Embryonic facial prominence (tissue), 1 donor: ENCODE data around the gene MYRFL.

Experiments used
- DNase-seq: peaks from one replicate; pipeline ENCODE4 v3.0.0-alpha.2; 2016; ENCODE audit errors: extremely low spot score

MYRFL gene

DNA sequence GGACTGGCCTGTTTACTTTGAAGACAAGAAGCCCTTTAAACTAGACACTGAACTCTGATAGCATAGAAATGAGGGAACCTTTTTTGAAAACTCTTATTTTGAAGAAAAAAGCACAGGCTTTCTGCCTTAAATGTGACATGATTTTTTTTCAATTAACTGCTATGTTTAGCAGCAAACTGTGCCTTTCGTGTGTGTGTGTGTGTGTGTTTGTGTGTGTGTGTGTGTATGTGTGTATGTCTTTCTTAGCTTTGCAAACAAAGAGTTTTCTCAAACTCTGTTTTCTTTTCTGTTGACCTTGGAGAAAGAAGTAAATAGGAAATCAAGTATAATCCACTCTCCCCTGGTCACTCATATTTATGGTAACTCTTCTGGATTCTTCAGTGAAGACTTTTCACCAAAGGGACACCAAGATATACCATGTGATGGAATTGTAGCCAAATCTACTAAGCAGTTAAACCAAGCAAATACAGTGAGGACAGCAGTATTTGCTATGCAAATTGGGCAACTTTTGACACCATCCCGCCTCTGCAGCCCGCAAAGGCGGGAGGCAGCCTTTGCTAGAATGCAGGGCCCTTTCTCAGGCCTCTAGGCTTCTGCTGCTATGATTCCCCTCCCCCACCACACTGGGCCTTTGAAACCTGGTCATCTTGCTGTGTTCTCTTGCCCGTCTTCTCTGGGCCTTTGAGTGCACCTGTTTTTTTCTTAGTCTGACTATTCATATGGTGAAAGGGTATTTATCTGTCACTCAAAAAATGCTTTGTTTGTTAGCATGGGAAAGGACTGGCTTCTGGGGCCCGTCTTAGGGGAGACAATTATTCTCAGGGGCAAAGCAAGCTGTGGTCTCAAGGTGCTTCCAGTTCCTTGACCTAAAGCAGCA is 107.9 kb downstream of the MYRFL start:
- no peak for DNase-seq

DNA sequence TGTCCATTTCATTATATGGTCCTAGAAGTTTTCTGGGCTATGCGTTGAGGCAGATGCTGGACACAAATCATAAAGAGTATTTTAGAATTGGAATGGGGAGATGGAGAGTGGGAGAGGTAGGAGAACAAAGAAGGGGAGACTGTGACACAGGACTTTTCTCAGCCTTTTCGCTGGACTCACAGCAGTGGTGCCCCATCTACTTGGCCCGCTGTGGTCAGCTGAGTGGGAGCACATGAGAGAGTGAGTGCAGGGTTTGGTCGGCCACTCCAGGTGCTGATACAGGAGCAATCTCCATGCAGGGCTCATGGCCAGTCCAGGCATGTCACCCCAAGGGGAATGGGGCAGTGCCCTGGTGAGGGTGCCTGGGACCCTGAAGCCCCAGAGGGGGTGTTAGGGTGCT is 109.0 kb downstream of the MYRFL start:
- no peak for DNase-seq

- DNase-seq, result no peak
These were observed 110.6 kb downstream of the MYRFL start for GRCh38 chr12:69935651-69936100.

DNA sequence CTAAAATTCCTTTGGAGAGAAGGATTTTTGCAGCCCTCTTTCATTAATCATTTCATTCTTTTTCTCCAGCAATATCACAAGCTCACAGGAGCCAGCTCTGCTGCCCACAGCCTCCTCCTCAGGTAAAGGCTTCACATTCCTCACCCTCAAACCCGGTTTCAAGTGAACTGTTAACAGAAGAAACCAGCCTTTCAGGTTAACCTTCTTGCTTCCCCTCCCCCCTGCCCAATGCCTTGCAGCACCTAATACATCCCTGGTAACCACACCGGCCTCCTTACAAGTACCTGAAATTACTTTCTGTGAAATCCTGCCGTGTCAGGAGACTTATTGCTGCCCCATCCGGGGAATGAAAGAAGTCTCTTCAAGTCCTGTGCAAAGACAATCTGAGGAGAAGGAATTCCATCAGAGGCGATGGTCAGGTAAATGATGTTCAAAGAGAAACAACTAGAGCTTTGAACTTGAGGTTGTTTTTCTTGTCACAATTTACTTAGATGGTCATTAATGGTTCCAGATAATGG is 111.2 kb downstream of the MYRFL start:
- DNase-seq, result no peak

DNA sequence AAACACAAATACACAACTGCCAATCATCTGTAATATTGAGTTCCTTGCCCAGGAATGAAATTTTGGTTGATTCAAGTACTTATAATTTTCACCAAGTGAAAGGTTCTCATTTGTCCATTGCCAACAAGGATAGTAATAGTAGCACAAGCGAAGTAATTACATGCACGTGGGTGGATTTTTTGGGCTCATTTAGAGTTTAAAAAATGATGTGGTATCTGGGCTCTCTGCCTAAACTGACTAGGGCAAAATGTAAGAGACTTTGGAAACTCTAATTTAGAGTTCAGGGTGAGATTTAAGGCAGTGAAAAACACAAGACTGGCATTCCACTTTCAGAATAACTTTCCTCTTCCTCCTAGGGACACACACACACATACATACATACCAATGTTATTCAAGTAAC is 111.7 kb downstream of the MYRFL start:
- no peak for DNase-seq

DNA sequence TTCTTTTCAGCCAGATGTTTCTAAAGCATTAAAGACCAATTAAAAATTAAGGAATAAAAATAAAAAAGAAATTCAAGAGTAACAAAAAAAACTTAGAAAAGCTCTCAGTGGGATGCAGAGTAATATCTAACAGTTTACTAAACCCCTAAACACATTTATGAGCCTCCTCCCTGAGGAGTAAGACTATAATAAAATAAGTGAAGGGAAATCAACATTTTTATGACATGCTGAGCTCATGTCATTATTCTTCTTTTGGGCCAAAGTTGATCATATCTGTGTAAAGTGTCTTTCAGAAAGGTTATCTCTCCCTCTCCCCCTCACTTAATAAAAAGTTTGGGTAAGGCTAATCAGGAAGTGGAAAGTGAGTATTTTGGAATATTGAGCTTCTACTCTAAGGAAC is 122.1 kb downstream of the MYRFL start:
- no peak for DNase-seq

DNA sequence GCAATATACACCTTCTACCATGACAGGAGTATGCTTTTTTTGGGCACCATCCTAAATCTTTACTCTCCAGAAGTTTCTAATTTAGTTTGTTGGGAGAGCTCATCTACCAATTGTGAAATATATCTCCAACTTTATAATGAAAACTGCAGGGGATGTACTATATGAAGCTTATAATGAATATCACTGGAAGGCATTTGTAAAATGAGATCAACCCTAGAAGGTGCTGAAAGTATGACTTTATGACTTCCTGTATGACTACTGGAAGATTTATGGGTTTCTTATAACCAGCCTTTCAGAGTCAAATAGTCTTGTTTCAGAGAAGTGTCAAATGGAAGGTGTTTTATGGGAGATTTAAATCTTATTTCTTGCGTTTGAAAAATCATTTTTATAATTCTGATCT is 122.9 kb downstream of the MYRFL start:
- DNase-seq, result no peak

DNA sequence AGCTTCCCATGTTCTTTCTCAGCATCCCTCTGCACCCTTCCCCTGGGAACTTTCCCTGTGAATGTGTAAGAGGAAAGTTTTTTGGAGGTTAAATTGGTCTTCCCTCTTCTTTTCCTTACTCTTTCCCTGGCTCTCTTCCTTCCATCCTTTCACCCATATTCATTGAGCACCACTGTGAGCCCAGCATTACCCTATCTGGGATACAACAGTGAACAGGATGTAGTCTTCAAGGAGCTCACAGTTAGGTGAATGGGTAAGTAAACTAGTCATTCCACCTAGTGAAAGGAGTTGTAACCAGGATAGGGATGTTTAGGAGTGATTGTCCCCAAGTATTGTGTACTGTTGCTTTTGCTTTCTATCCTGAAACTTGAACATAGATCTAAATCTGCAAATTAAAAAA is 123.8 kb downstream of the MYRFL start:
- DNase-seq, result no peak

GRCh38 chr12:69949311-69950002 is 124.4 kb downstream of the MYRFL start:
- no peak for DNase-seq

DNA sequence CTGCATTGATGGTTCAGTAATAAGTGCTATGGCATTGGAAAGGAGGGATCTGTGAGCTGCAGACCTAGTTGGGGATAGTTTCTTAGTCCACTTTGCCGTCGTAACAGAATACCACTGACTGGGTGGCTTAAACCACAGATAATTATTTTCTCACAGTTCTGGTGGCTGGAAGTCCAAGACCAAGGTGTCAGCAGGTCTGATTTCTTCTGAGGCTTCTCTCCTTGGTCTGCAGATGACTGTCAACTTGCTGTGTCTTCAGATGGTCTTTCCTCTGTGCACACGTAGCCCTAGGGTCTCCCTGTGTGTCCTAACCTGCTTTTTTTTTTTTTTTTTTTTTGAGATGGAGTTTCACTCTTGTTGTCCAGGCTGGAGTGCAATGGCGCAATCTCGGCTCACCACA is 126.1 kb downstream of the MYRFL start:
- DNase-seq, result no peak

DNA sequence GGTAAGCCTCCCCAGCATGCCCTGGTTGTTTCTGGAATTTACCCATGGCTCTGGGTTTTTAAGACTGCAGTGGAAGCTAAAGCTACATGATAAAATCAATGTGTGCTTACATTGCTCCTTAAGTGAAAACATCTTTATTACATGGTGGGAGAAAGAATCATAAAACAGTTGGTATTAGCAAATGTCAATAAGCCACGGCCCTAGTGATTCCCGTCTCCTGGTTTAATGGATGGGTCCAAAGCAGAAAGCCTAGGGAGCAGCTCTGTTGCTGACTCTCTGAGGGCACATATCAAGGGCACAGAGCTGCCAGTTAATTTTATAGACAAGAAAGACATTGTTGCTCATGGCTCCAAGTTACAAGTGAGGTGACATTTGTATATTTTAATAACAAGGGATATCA is 127.9 kb downstream of the MYRFL start:
- no peak for DNase-seq

DNA sequence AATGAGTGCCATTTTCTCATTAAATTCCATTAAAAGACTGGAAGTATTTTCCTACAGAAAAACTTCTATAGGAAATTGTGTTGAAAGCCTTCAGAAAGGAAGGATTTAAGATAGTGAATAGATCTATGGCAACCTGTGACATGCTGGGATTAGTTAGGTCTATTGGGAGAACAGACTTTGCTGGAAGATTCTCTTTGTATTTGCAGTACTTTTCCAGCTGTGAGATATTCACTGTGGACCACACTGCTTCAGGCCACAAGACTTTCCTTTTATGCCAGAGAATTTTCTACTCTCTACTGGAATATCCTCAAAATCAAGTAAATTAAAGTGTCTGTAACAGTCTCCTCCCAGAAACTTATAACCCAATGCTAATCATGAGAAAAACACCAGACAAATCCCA is 136.2 kb downstream of the MYRFL start:
- no peak for DNase-seq

DNA sequence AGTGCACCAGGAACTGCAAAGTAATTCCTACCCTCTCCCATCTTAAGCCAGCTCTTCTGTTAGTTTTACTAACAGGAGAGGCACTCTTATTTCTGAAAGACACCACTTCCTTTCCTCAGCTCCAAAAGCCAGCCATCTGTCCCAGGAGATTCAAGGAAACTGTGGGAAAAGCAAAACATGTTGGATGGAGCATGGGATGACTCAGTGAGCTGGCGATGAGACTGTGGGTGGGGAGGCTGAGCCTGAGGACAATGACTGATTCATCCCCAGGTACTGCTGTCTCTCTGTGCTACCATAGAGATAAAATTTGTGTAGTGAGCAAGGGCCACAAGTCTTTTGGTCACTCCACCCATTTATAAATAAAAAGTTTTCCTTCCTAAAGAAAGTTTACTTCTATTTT is 141.4 kb downstream of the MYRFL start:
- no peak for DNase-seq

DNA sequence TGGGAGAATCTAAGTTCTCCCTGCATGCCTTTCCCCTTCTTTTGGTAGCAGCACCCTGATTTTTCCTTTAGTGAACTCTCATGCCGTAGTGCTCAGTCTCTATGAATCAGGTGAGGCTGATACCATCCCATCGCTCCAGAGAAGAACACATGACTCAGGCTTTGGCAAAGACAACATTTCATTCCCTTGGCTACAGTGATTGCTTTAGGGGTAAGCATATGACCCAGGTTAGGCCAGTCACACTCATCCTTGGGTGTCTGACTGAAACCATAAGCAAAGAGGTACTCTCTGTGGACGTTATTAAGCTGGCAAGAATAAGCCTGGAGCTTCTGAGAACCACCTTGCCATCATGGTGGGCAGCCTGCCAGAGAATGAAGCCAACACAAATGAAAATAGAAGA is 141.8 kb downstream of the MYRFL start:
- no peak for DNase-seq

- DNase-seq, result no peak
These were observed 144.0 kb downstream of the MYRFL start for GRCh38 chr12:69969011-69969410.

GRCh38 chr12:69972136-69972535 is 147.1 kb downstream of the MYRFL start:
- DNase-seq, result no peak

DNA sequence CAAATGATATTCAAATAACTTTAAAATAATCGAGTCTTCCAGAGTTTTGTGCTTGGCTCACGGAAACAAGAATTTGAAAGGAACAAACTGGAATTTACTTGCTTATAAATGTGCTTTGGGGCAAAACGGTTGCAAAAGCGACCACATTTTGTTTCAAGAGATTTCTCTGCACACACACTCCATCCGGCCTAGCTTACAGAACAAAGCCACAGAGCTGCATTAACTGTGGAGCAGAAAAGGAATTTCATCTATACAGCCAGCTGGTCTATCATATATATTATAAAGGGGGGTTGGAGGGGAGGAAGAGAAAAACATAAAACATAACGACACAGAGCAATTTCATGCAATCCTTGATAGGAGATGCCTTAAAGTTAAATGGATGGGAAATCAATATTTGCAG is 153.0 kb downstream of the MYRFL start:
- peak; percentile 50 for DNase-seq

GRCh38 chr12:69981881-69982475 is 157.0 kb downstream of the MYRFL start:
- DNase-seq, result peak; percentile 22

DNA sequence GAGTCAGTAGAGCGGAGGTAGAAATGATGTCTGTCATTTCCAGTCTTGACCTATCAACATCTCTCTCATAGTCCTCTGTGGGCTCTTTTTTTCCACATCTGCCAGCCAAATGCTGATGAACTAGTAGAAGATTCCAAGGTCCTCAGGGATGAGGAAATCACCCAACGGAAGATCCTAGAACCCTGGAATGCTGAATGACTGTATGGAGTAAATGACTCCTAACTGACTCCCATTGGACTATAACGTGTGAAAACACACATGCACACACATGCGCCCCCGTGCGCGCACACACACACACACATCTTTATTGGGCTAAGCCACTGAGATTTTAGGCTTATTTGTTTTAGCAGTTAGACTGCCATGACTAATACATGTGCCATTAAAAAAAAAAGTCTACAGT is 159.2 kb downstream of the MYRFL start:
- DNase-seq, result no peak

GRCh38 chr12:69985656-69986055 is 160.6 kb downstream of the MYRFL start:
- DNase-seq, result no peak

DNA sequence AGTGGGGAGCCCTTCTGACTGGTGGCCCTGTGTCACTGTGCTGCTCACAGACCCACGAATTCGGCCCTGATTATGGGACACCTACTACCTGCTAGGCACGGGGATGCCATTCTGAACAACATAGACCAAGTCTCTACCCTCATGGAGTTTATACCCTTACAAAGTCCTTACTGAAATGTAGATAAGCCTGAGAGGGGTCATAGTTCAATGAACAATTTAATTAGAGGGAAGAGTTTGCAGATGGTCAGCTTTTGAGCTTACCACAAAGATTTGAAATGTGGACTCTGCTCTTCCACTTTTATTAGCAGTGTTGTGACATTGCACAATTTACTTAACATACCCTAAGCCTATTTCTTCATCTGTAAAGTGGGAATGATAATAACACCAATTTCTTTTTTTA is 161.1 kb downstream of the MYRFL start:
- DNase-seq, result no peak

DNA sequence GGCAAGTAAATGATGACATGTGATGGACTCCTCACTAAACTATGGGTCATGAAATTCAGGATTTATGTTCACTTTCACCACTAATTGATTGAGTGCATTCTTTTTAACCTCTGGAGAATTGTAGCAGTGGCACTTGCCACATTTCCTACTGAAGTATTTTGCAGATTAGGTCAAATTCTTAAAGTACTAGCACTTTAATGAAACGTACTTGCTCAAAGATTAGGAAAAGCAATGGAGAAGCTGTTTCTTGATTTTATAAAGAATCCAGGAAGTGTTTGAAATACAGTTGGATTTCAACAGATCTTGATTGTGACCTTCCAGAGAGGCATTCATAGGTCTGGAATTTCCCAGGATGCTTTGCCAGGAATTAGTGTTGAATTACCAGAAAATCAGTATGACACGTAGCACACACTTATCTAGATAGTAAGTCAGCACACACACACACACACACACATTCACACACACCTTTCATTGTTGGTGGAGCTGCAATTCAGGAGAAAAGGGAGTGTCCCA is 162.6 kb downstream of the MYRFL start:
- DNase-seq, result peak; percentile 48
